Measurements from ENCODE around the gene CDC25C.

GRCh38 chr5:138339091-138339456 lies 7.5 kb upstream of the CDC25C start:
- TF ChIP-seq CTCF (IDR thresholded peaks at IDR 0.05 in 2 of 3, conservative IDR thresholded peaks at IDR 0.05 in 1 of 3; ENCODE audit: borderline replicate concordance in 1 of 3, insufficient read depth in 1 of 3, low read depth in 2 of 3, low read length in 2 of 3) (no peak), POLR2AphosphoS5 (IDR thresholded peaks at IDR 0.05; ENCODE audit: low read depth, low read length) (no peak), EZH2 (IDR thresholded peaks at IDR 0.05) (no peak), TCF7L2 (IDR thresholded peaks at IDR 0.05; ENCODE audit: borderline replicate concordance, extremely low read depth, insufficient read depth, insufficient read length) (no peak), ELF1 (IDR thresholded peaks at IDR 0.05; ENCODE audit: borderline replicate concordance, low read depth) (no peak)
- TF ChIP-seq, protein P1, sequence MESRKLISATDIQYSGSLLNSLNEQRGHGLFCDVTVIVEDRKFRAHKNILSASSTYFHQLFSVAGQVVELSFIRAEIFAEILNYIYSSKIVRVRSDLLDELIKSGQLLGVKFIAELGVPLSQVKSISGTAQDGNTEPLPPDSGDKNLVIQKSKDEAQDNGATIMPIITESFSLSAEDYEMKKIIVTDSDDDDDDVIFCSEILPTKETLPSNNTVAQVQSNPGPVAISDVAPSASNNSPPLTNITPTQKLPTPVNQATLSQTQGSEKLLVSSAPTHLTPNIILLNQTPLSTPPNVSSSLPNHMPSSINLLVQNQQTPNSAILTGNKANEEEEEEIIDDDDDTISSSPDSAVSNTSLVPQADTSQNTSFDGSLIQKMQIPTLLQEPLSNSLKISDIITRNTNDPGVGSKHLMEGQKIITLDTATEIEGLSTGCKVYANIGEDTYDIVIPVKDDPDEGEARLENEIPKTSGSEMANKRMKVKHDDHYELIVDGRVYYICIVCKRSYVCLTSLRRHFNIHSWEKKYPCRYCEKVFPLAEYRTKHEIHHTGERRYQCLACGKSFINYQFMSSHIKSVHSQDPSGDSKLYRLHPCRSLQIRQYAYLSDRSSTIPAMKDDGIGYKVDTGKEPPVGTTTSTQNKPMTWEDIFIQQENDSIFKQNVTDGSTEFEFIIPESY (IDR thresholded peaks at IDR 0.05; ENCODE audit: extremely low read depth, insufficient replicate concordance, low read length): no peak
- TF ChIP-seq, protein P2, sequence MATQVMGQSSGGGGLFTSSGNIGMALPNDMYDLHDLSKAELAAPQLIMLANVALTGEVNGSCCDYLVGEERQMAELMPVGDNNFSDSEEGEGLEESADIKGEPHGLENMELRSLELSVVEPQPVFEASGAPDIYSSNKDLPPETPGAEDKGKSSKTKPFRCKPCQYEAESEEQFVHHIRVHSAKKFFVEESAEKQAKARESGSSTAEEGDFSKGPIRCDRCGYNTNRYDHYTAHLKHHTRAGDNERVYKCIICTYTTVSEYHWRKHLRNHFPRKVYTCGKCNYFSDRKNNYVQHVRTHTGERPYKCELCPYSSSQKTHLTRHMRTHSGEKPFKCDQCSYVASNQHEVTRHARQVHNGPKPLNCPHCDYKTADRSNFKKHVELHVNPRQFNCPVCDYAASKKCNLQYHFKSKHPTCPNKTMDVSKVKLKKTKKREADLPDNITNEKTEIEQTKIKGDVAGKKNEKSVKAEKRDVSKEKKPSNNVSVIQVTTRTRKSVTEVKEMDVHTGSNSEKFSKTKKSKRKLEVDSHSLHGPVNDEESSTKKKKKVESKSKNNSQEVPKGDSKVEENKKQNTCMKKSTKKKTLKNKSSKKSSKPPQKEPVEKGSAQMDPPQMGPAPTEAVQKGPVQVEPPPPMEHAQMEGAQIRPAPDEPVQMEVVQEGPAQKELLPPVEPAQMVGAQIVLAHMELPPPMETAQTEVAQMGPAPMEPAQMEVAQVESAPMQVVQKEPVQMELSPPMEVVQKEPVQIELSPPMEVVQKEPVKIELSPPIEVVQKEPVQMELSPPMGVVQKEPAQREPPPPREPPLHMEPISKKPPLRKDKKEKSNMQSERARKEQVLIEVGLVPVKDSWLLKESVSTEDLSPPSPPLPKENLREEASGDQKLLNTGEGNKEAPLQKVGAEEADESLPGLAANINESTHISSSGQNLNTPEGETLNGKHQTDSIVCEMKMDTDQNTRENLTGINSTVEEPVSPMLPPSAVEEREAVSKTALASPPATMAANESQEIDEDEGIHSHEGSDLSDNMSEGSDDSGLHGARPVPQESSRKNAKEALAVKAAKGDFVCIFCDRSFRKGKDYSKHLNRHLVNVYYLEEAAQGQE (IDR thresholded peaks at IDR 0.05; ENCODE audit: low read depth): no peak
